ENCODE results near the gene SMPD3. TPM values are rescaled to one million over a fixed set of nuclear protein-coding genes. Genes with fewer than 3 reads are reported as not detected.

SMPD3 gene
- total and polyA plus RNA-seq, 2 of the 8 experiments (the other 6 are each of a cell fraction or from before 2014, with no cell fraction given), result 0.39 to 1.3 TPM

- H3K23me2 ChIP-seq (ENCODE audit: low read depth, low read length), result no peaks in the 10 kb centered on the region; the same call in 1 of the 2 replicates
- ChIA-PET CTCF (ENCODE audit: partially characterized antibody) (interaction anchor here (0.8 to 4.9 kb wide), 7 partner anchors 21 to 106 kb away, joined by 3 to 34 read pairs (median 5); partner anchors contain the start of gene SMPD3), POLR2A (ENCODE audit: partially characterized antibody) (no interaction called here)
- no peaks in the 10 kb centered on the region for H3K36me3 ChIP-seq (ENCODE audit: control insufficient read depth in 2 of 4, insufficient read depth in 4 of 4, low read length in 3 of 4)
- FAIRE-seq (no peak), DNase-seq (ENCODE audit: low read depth in 1 of 2, low spot score in 2 of 2) (no peak)
- H2BK20ac ChIP-seq (ENCODE audit: low read length), result no peak overlapping the region
- H3K18ac ChIP-seq (ENCODE audit: extremely low read depth, low read length), result no peak overlapping the region
- no peaks in the 10 kb centered on the region for H4K20me1 ChIP-seq (replicated peaks in 1 of 2; ENCODE audit: control insufficient read depth in 1 of 2, insufficient read depth in 2 of 2, low read length in 2 of 2)
- H3K56ac ChIP-seq (replicated peaks; ENCODE audit: insufficient read length, low read depth, low read length), result no peak overlapping the region
- H3K27ac ChIP-seq (ENCODE audit: low read depth, low read length), result no peak overlapping the region
- H4K91ac ChIP-seq (replicated peaks; ENCODE audit: insufficient read length, low read length), result no peak overlapping the region
- 95% methylated on average over 2 of the region's 2 CpGs; no CpG with 5 or more reads in 1 of the 2 experiments for WGBS, 2 experiments (ENCODE audit: extremely low coverage in 1 of 2, insufficient coverage in 1 of 2, insufficient read length in 1 of 2, insufficient replicate concordance in 2 of 2, low coverage in 1 of 2, low lambda C conversion rate in 2 of 2, missing lambda C conversion rate in 1 of 2)
- H3K4me3 ChIP-seq (ENCODE audit: extremely low read depth in 1 of 4, insufficient read depth in 2 of 4, low read depth in 3 of 4, low read length in 4 of 4), result no peak overlapping the region
- H4K8ac ChIP-seq (ENCODE audit: extremely low read depth, insufficient read depth, low read length), result no peak overlapping the region
- peaks cover 6 to 14% (median 10%) of the 10 kb centered on the region in 4 experiments for H3K4me1 ChIP-seq (replicated peaks in 1 of 4; ENCODE audit: control insufficient read depth in 3 of 4, insufficient read depth in 4 of 4, low read length in 3 of 4)
- H2BK12ac ChIP-seq (ENCODE audit: low read depth, low read length), result no peak overlapping the region
- no peak overlapping the region for H3K4ac ChIP-seq (replicated peaks; ENCODE audit: insufficient read length, low read depth, low read length)
- no peaks in the 10 kb centered on the region for H3K9me3 ChIP-seq (ENCODE audit: insufficient read depth in 2 of 2, low read depth in 1 of 2, low read length in 1 of 2)
- H3K14ac ChIP-seq (ENCODE audit: insufficient read length), result no peak overlapping the region
- no peak overlapping the region for H2AFZ ChIP-seq (ENCODE audit: low read length)
- H3K9ac ChIP-seq (replicated peaks in 1 of 4; ENCODE audit: extremely low read depth in 1 of 4, low read depth in 3 of 4, low read length in 3 of 4), result no peak overlapping the region
- H3K79me2 ChIP-seq (ENCODE audit: control insufficient read depth in 1 of 2, insufficient read depth in 2 of 2, low read length in 2 of 2), result no peaks in the 10 kb centered on the region
- no peak overlapping the region for H3K4me2 ChIP-seq (ENCODE audit: insufficient read depth in 1 of 2, low read depth in 2 of 2, low read length in 2 of 2)
- H2BK120ac ChIP-seq (replicated peaks; ENCODE audit: low read depth, low read length), result no peak overlapping the region
- H2BK5ac ChIP-seq (ENCODE audit: low read depth, low read length), result no peak overlapping the region
- H3K27me3 ChIP-seq (replicated peaks in 1 of 4; ENCODE audit: control insufficient read depth in 3 of 4, extremely low read depth in 1 of 4, insufficient read depth in 3 of 4, low read length in 3 of 4), result no peaks in the 10 kb centered on the region
- no peak overlapping the region for H2AK5ac ChIP-seq (ENCODE audit: low read depth, low read length)
- no peaks in the 10 kb centered on the region for H3K79me1 ChIP-seq (ENCODE audit: low read depth, low read length)
- no peak overlapping the region for H2BK15ac ChIP-seq (ENCODE audit: low read length)
- no peak overlapping the region for H4K5ac ChIP-seq (ENCODE audit: insufficient read length, low read depth, low read length)
- H3K23ac ChIP-seq (ENCODE audit: insufficient read length), result no peak overlapping the region
- no peak for TF ChIP-seq SP2 (IDR thresholded peaks at IDR 0.05; ENCODE audit: low read length)
- no peak for TF ChIP-seq TBP (IDR thresholded peaks at IDR 0.05; ENCODE audit: low read depth, low read length)
- no peak for TF ChIP-seq HDAC6 (IDR thresholded peaks at IDR 0.05; ENCODE audit: low read depth, low read length)
- TF ChIP-seq RXRA (IDR thresholded peaks at IDR 0.05; ENCODE audit: insufficient read depth, low read depth, low read length), result no peak
- no peak for TF ChIP-seq RNF2 (IDR thresholded peaks at IDR 0.05; ENCODE audit: borderline replicate concordance, low read depth, low read length, missing control alignments, poor library complexity, severe bottlenecking)
- no peak for TF ChIP-seq GABPA (IDR thresholded peaks at IDR 0.05; ENCODE audit: borderline replicate concordance, insufficient read depth, low read length)
- TF ChIP-seq SAP30 (IDR thresholded peaks at IDR 0.05; ENCODE audit: insufficient read depth, insufficient replicate concordance, low read length), result no peak
- TF ChIP-seq CHD2 (IDR thresholded peaks at IDR 0.05; ENCODE audit: low read length), result no peak
- TF ChIP-seq KDM5A (IDR thresholded peaks at IDR 0.05; ENCODE audit: low read length), result no peak
- TF ChIP-seq BCL11A (IDR thresholded peaks at IDR 0.05; ENCODE audit: low read depth in 2 of 2, low read length in 2 of 2), result no peak
- no peak for TF ChIP-seq USF2 (IDR thresholded peaks at IDR 0.05; ENCODE audit: low read length)
Measured at GRCh38 chr16:68488554-68488953, 40.2 kb upstream of the SMPD3 start.
